ENCODE data around the gene CKS1B. TPM values are rescaled to one million over a fixed set of nuclear protein-coding genes. Genes with fewer than 3 reads are reported as not detected.
A peak's percentile ranks its signal among the peaks of the same experiment; 100 is the strongest.

The CKS1B gene
- total RNA-seq, 2 donors from 2014 or later: 145 to 229 TPM

DNA sequence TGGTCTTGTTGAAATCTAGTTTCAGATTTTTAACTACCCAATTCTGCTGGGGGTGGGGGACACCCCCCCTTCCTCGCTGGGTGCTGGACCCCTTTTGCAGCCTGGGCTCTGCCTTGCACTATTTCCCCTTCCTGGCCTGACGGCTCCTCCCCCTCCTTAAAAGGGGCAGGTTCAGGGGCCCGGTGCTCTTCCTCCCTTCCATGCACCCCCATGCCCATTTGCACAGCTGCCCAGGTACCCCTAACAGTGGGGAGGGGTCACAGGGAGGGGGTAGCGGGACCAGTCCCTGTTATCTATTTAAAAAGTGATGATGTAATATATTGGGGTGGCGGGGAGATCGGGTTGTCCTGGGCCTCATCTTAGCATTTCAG lies 43.5 kb downstream of the CKS1B start:
- no peaks in the 10 kb centered on the region for H3K27me3 ChIP-seq (ENCODE audit: control insufficient read depth, insufficient read depth, low read length, poor library complexity, severe bottlenecking)
- no peaks in the 10 kb centered on the region for H3K9me3 Mint-ChIP-seq
- no peak for DNase-seq
- H3K36me3 Mint-ChIP-seq (ENCODE audit: low read depth): peaks cover 12% of the 10 kb centered on the region
- 85% methylated on average over 6 of the region's 6 CpGs; no CpG with 5 or more reads in 1 of the 2 experiments for WGBS, 2 experiments (ENCODE audit: insufficient coverage in 1 of 2, insufficient read length in 1 of 2)
- H3K36me3 ChIP-seq (ENCODE audit: control insufficient read depth, insufficient read depth, low read length): peaks cover 10% of the 10 kb centered on the region
- H3K27ac ChIP-seq (ENCODE audit: low read depth, low read length): no peak overlapping the region
- no peak overlapping the region for H3K27ac Mint-ChIP-seq
- no peaks in the 10 kb centered on the region for H3K4me1 ChIP-seq (ENCODE audit: control insufficient read depth, insufficient read depth, low read length)
- H3K4me3 Mint-ChIP-seq: peak overlapping the region; percentile 47
- peaks cover 8% of the 10 kb centered on the region for H3K27me3 Mint-ChIP-seq (ENCODE audit: insufficient read depth)
- no peak for TF ChIP-seq CTCF (conservative IDR thresholded peaks at IDR 0.05)
- H3K4me3 ChIP-seq (ENCODE audit: low read length): no peak overlapping the region
- H3K9me3 ChIP-seq (ENCODE audit: control insufficient read depth, low read length): no peaks in the 10 kb centered on the region
- H3K4me1 Mint-ChIP-seq: no peaks in the 10 kb centered on the region
- no peak overlapping the region for H3K9ac ChIP-seq (ENCODE audit: extremely low read depth, low read length, poor library complexity, severe bottlenecking)

DNA sequence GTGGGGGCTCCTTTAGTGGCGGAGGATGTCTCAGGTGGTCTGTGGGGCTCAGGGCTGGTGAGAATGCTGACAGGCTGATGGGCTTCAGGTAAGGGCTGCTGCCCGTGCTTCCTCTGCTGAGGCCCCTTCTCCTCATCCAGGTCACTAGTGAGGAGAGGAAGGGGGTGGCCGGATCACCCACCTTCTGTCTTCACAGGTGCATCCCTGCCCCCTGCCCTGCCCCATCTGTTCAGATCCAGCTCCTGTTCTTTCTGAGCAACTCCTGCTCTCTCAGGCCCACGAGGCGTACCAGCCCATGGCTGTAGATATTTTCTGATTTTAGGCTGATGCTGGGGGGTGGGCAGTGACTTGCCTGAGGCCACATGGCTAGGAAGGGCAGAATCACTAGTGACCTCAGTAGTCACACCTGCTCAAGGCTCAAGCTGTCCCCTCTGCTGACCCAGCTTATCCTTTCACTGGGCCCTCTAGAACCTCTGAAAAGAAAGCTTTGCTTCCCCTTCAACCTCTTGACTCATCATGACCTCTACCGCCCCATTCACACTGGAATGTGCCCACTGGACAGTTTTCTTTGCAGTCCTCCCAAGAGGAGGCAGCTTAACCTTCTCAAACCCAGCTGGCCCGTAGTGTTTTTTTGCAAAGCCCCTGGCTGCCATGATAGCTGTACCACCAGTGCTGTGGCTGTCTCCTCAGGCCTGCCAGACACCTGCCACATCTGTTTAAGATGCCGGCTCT lies 44.3 kb downstream of the CKS1B start:
- Mint-ChIP-seq H3K4me1 (no peaks in the 10 kb centered on the region), H3K27me3 (ENCODE audit: insufficient read depth) (peaks cover 8% of the 10 kb centered on the region), H3K36me3 (ENCODE audit: low read depth) (peaks cover 9% of the 10 kb centered on the region), H3K4me3 (no peak overlapping the region), H3K27ac (no peak overlapping the region), H3K9me3 (no peaks in the 10 kb centered on the region)
- H3K4me3 ChIP-seq (ENCODE audit: low read length): no peak overlapping the region
- TF ChIP-seq CTCF (conservative IDR thresholded peaks at IDR 0.05): no peak
- no peak for DNase-seq
- H3K27ac ChIP-seq (ENCODE audit: low read depth, low read length): no peak overlapping the region
- H3K9ac ChIP-seq (ENCODE audit: extremely low read depth, low read length, poor library complexity, severe bottlenecking): no peak overlapping the region
- H3K27me3 ChIP-seq (ENCODE audit: control insufficient read depth, insufficient read depth, low read length, poor library complexity, severe bottlenecking): no peaks in the 10 kb centered on the region
- no peaks in the 10 kb centered on the region for H3K9me3 ChIP-seq (ENCODE audit: control insufficient read depth, low read length)
- no peaks in the 10 kb centered on the region for H3K4me1 ChIP-seq (ENCODE audit: control insufficient read depth, insufficient read depth, low read length)
- H3K36me3 ChIP-seq (ENCODE audit: control insufficient read depth, insufficient read depth, low read length): peaks cover 10% of the 10 kb centered on the region
- WGBS, 2 experiments (ENCODE audit: insufficient coverage in 1 of 2, insufficient read length in 1 of 2): 92 to 95% methylated on average over 4 to 8 of the region's 8 CpGs

GRCh38 chr1:155019377-155020245 lies 45.1 kb downstream of the CKS1B start:
- H3K4me3 Mint-ChIP-seq: no peak overlapping the region
- H3K36me3 ChIP-seq (ENCODE audit: control insufficient read depth, insufficient read depth, low read length): peaks cover 7% of the 10 kb centered on the region
- peaks cover 6% of the 10 kb centered on the region for H3K36me3 Mint-ChIP-seq (ENCODE audit: low read depth)
- 84 to 86% methylated on average over 7 to 11 of the region's 11 CpGs for WGBS, 2 experiments (ENCODE audit: insufficient coverage in 1 of 2, insufficient read length in 1 of 2)
- TF ChIP-seq CTCF (conservative IDR thresholded peaks at IDR 0.05): no peak
- H3K27me3 ChIP-seq (ENCODE audit: control insufficient read depth, insufficient read depth, low read length, poor library complexity, severe bottlenecking): no peaks in the 10 kb centered on the region
- H3K27me3 Mint-ChIP-seq (ENCODE audit: insufficient read depth): peaks cover 8% of the 10 kb centered on the region
- H3K27ac Mint-ChIP-seq: no peak overlapping the region
- no peaks in the 10 kb centered on the region for H3K4me1 Mint-ChIP-seq
- H3K27ac ChIP-seq (ENCODE audit: low read depth, low read length): no peak overlapping the region
- no peak overlapping the region for H3K4me3 ChIP-seq (ENCODE audit: low read length)
- no peaks in the 10 kb centered on the region for H3K4me1 ChIP-seq (ENCODE audit: control insufficient read depth, insufficient read depth, low read length)
- no peak for DNase-seq
- no peak overlapping the region for H3K9ac ChIP-seq (ENCODE audit: extremely low read depth, low read length, poor library complexity, severe bottlenecking)
- H3K9me3 ChIP-seq (ENCODE audit: control insufficient read depth, low read length): no peaks in the 10 kb centered on the region
- no peaks in the 10 kb centered on the region for H3K9me3 Mint-ChIP-seq

Measured in endodermal cell (in vitro differentiated cells).